Erythroblast (primary cell): ENCODE results near the gene RNF167.

ENCODE experiments used
- GATA1 ChIP-seq: IDR thresholded peaks from 2 replicates; pipeline ENCODE4 v1.6.1; 2011; ENCODE audit warnings: low read depth, mild to moderate bottlenecking, control low read depth, low read length, moderate library complexity
- POLR2A ChIP-seq: IDR thresholded peaks from 2 replicates; pipeline ENCODE4 v1.6.1; 2011; ENCODE audit warnings: mild to moderate bottlenecking, low read length

GRCh38 chr17:4940555-4941318 lies 669 bp downstream of the RNF167 start:
- TF ChIP-seq POLR2A (no peak), GATA1 (no peak)
